Loucy (cell line): Measurements from ENCODE around the gene NDFIP1.

Experiments used
- H2AFZ ChIP-seq: fragments of 200-600 bp; sonication (generic); 2 replicates; pipeline ENCODE4 v1.6.0; 2016; ENCODE audit warnings: antibody characterized with exemption, mild to moderate bottlenecking, low read length, moderate library complexity
- H3F3A ChIP-seq: fragments of 200-600 bp; 2 replicates; pipeline ENCODE4 v1.6.0; 2016; ENCODE audit warnings: antibody characterized with exemption, low read depth, mild to moderate bottlenecking
- H3K27me3 ChIP-seq: fragments of 200-600 bp; sonication (generic); 2 replicates; pipeline ENCODE4 v1.6.1; 2014; ENCODE audit warnings: low read length, mild to moderate bottlenecking; ENCODE audit not compliant: insufficient read depth, poor library complexity, severe bottlenecking
- H3K36me3 ChIP-seq: fragments of 200-600 bp; sonication (generic); 2 replicates; pipeline ENCODE4 v1.6.1; 2016; ENCODE audit warnings: low read length; ENCODE audit not compliant: insufficient read depth
- H3K4me1 ChIP-seq: fragments of 200-600 bp; sonication (generic); 2 replicates; pipeline ENCODE4 v1.5.1; 2014; ENCODE audit warnings: low read length, mild to moderate bottlenecking; ENCODE audit not compliant: insufficient read depth, poor library complexity, severe bottlenecking
- H3K4me2 ChIP-seq: fragments of 200-600 bp; sonication (generic); 2 replicates; pipeline ENCODE4 v1.6.0; 2014; ENCODE audit warnings: antibody characterized with exemption, low read length, low read depth, mild to moderate bottlenecking; ENCODE audit not compliant: poor library complexity, severe bottlenecking
- H3K4me3 ChIP-seq: fragments of 200-600 bp; sonication (generic); 2 replicates; pipeline ENCODE4 v1.5.1; 2014; ENCODE audit warnings: low read length, mild to moderate bottlenecking, mixed read lengths; ENCODE audit not compliant: poor library complexity, severe bottlenecking
- H3K79me2 ChIP-seq: fragments of 200-600 bp; sonication (generic); 2 replicates; pipeline ENCODE4 v1.6.1; 2014; ENCODE audit warnings: low read length; ENCODE audit not compliant: insufficient read depth
- H3K9ac ChIP-seq: fragments of 200-600 bp; sonication (generic); 2 replicates; pipeline ENCODE4 v1.6.0; 2014; ENCODE audit warnings: mild to moderate bottlenecking, low read depth, low read length, moderate library complexity; ENCODE audit not compliant: poor library complexity, severe bottlenecking
- H3K9me2 ChIP-seq: fragments of 200-600 bp; sonication (generic); replicated peaks from 2 replicates; pipeline ENCODE4 v1.6.1; 2016; ENCODE audit warnings: low read depth, low read length, mixed read lengths
- H3K9me3 ChIP-seq: fragments of 200-600 bp; sonication (generic); 2 replicates; pipeline ENCODE4 v1.6.1; 2014; ENCODE audit warnings: mild to moderate bottlenecking, antibody characterized with exemption, low read length, low read depth; ENCODE audit not compliant: insufficient read depth
- H4K20me1 ChIP-seq: fragments of 200-600 bp; sonication (generic); 2 replicates; pipeline ENCODE4 v1.6.0; 2014; ENCODE audit warnings: antibody characterized with exemption, low read length, mild to moderate bottlenecking; ENCODE audit not compliant: insufficient read depth, poor library complexity, severe bottlenecking
- EZH2phosphoT487 ChIP-seq: fragments of 200-600 bp; IDR thresholded peaks from 2 replicates; pipeline ENCODE4 v1.6.1; 2018; ENCODE audit warnings: antibody characterized with exemption, mild to moderate bottlenecking, moderate library complexity, borderline replicate concordance
- TF ChIP-seq, protein P1 (sequence below): fragments of 200-600 bp; sonication (generic); conservative IDR thresholded peaks from 2 replicates; pipeline ENCODE4 v1.5.1; 2014; ENCODE audit warnings: mild to moderate bottlenecking, antibody characterized with exemption, low read length

The NDFIP1 gene

DNA sequence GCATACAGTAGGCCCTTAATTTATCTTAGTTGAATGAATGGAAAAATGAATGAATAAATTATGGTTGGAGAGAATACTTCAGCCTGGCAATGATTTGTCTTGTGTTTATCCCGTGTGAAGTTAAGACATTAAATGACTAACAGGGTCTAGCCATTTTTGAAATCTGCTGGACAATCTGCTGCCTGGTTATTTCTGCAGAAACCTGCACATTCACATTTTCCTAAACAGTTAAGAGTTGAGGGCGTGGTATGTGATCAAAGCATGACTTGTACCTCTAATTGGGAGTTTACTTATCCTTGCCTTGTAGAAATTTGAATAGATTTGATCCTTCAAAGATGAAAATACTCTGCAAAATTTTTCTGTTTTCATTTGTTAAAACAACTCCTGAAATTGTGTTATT lies 34.6 kb upstream of the NDFIP1 start:
- H3K36me3 ChIP-seq: no peaks in the 10 kb centered on the region
- H3K4me2 ChIP-seq: no peak overlapping the region
- no peaks in the 10 kb centered on the region for H3F3A ChIP-seq
- H2AFZ ChIP-seq: no peak overlapping the region
- TF ChIP-seq EZH2phosphoT487: no peak
- TF ChIP-seq, protein P1, sequence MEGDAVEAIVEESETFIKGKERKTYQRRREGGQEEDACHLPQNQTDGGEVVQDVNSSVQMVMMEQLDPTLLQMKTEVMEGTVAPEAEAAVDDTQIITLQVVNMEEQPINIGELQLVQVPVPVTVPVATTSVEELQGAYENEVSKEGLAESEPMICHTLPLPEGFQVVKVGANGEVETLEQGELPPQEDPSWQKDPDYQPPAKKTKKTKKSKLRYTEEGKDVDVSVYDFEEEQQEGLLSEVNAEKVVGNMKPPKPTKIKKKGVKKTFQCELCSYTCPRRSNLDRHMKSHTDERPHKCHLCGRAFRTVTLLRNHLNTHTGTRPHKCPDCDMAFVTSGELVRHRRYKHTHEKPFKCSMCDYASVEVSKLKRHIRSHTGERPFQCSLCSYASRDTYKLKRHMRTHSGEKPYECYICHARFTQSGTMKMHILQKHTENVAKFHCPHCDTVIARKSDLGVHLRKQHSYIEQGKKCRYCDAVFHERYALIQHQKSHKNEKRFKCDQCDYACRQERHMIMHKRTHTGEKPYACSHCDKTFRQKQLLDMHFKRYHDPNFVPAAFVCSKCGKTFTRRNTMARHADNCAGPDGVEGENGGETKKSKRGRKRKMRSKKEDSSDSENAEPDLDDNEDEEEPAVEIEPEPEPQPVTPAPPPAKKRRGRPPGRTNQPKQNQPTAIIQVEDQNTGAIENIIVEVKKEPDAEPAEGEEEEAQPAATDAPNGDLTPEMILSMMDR: no peak
- H3K9ac ChIP-seq: no peak overlapping the region
- no peaks in the 10 kb centered on the region for H3K4me1 ChIP-seq
- H4K20me1 ChIP-seq: no peaks in the 10 kb centered on the region
- no peaks in the 10 kb centered on the region for H3K79me2 ChIP-seq
- H3K4me3 ChIP-seq: no peak overlapping the region
- no peaks in the 10 kb centered on the region for H3K9me2 ChIP-seq
- H3K27me3 ChIP-seq: no peaks in the 10 kb centered on the region
- no peaks in the 10 kb centered on the region for H3K9me3 ChIP-seq

DNA sequence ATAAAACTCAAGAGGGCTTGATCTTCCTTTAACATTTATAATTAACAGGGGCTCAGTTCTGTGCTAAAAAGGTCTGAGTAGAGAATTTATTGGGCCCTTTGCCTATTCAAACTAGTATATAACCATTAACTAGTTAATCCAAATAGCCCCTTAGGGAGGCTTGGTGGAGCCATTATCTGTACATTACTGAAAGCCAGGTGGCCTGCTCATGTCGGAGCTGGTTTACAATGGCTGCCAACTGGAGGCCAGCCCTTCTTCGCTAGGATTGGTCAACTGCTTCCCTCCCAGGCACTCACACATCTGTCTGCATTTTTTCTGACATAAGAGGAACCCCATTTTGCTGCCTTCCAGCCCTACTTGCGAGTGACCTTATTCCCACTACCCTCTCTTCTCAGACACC lies 30.4 kb upstream of the NDFIP1 start:
- Histone ChIP-seq H3K9me3 (no peaks in the 10 kb centered on the region), H3K4me3 (no peak overlapping the region), H3K27me3 (no peaks in the 10 kb centered on the region), H2AFZ (no peak overlapping the region), H3K9ac (no peak overlapping the region), H3K36me3 (no peaks in the 10 kb centered on the region), H4K20me1 (no peaks in the 10 kb centered on the region), H3K79me2 (no peaks in the 10 kb centered on the region), H3K4me2 (no peak overlapping the region), H3F3A (no peaks in the 10 kb centered on the region), H3K9me2 (no peaks in the 10 kb centered on the region), H3K4me1 (no peaks in the 10 kb centered on the region)
- TF ChIP-seq, protein P1: no peak
- TF ChIP-seq EZH2phosphoT487: no peak

DNA sequence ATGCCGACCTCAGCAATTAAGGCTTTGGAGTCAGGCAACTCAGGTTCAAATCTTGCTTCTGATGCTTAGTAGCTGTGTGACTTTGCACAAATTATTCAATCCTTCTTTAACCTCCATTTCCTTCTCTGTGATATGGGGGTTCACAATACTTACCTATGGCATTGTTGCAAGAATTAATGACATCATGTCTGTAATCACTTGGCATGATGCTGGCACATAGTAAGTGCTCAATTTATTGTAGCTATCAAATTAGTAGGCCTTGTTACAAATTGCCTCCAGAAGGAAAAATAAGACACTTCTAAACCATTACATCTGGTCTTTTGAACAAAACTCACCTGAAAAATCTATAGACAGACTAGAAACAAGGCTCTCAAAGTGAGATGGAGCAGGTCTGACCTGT lies 29.9 kb upstream of the NDFIP1 start:
- H3K27me3 ChIP-seq: no peaks in the 10 kb centered on the region
- H3K9me2 ChIP-seq: no peaks in the 10 kb centered on the region
- TF ChIP-seq, protein P1: no peak
- TF ChIP-seq EZH2phosphoT487: no peak
- H4K20me1 ChIP-seq: no peaks in the 10 kb centered on the region
- H3K4me2 ChIP-seq: no peak overlapping the region
- no peak overlapping the region for H3K9ac ChIP-seq
- no peaks in the 10 kb centered on the region for H3K36me3 ChIP-seq
- H3K79me2 ChIP-seq: no peaks in the 10 kb centered on the region
- H3K4me1 ChIP-seq: no peaks in the 10 kb centered on the region
- no peaks in the 10 kb centered on the region for H3K9me3 ChIP-seq
- H3F3A ChIP-seq: no peaks in the 10 kb centered on the region
- no peak overlapping the region for H3K4me3 ChIP-seq
- H2AFZ ChIP-seq: no peak overlapping the region
